HG03039 (cell line): Measurements from ENCODE around the gene SEMA5A.

Source experiments
- ATAC-seq: cut with Tn5 transposase; IDR thresholded peaks from one replicate; pipeline ENCODE4 v1.9.1; 2021; ENCODE audit warnings: mild to moderate bottlenecking, moderate library complexity; ENCODE audit not compliant: unreplicated experiment

The SEMA5A gene

GRCh38 chr5:9239626-9240025 lies 306.2 kb downstream of the SEMA5A start:
- no peak for ATAC-seq

- ATAC-seq = no peak
Observed at GRCh38 chr5:9239071-9239470, 306.8 kb downstream of the SEMA5A start.

- no peak for ATAC-seq
Observed at GRCh38 chr5:9233712-9234111, 312.2 kb downstream of the SEMA5A start.

GRCh38 chr5:9233035-9233434 lies 312.8 kb downstream of the SEMA5A start:
- ATAC-seq = no peak

- ATAC-seq = no peak
Observed at GRCh38 chr5:9231842-9232241, 314.0 kb downstream of the SEMA5A start.

GRCh38 chr5:9230355-9230754 lies 315.5 kb downstream of the SEMA5A start:
- ATAC-seq = no peak

GRCh38 chr5:9226016-9226536 lies 319.8 kb downstream of the SEMA5A start:
- no peak for ATAC-seq

GRCh38 chr5:9222054-9222976 lies 323.6 kb downstream of the SEMA5A start:
- ATAC-seq = no peak

GRCh38 chr5:9218358-9218757 lies 327.5 kb downstream of the SEMA5A start:
- no peak for ATAC-seq

GRCh38 chr5:9212605-9213004 lies 333.3 kb downstream of the SEMA5A start:
- no peak for ATAC-seq

- ATAC-seq = no peak
Observed at GRCh38 chr5:9209846-9210492, 335.9 kb downstream of the SEMA5A start.

GRCh38 chr5:9207817-9208418 lies 338.0 kb downstream of the SEMA5A start:
- ATAC-seq = no peak

- ATAC-seq = no peak
Observed at GRCh38 chr5:9202636-9203035, 343.2 kb downstream of the SEMA5A start.

- ATAC-seq = no peak
Observed at GRCh38 chr5:9201761-9202160, 344.1 kb downstream of the SEMA5A start.

GRCh38 chr5:9201011-9201410 lies 344.9 kb downstream of the SEMA5A start:
- no peak for ATAC-seq

- ATAC-seq = no peak
Observed at GRCh38 chr5:9198394-9198793, 347.5 kb downstream of the SEMA5A start.

GRCh38 chr5:9197881-9198260 lies 348.0 kb downstream of the SEMA5A start:
- peak; percentile 98 for ATAC-seq

- no peak for ATAC-seq
Observed at GRCh38 chr5:9196403-9197227, 349.3 kb downstream of the SEMA5A start.

GRCh38 chr5:9194509-9194908 lies 351.4 kb downstream of the SEMA5A start:
- no peak for ATAC-seq

- ATAC-seq = no peak
Observed at GRCh38 chr5:9192266-9192665, 353.6 kb downstream of the SEMA5A start.

- no peak for ATAC-seq
Observed at GRCh38 chr5:9189681-9190080, 356.2 kb downstream of the SEMA5A start.
